WERI-Rb-1 (cell line): ENCODE measurements around the gene GRIK4.
"Not testable (repeated sequence)": the region's sequence is repeated elsewhere in the genome, so short reads cannot be mapped to it uniquely, and the experiment has no call there.

ENCODE experiments used
- DNase-seq: peaks from one replicate; pipeline ENCODE4 v3.0.0-alpha.2; 2020
- H3K27ac ChIP-seq: fragments of 250-450 bp; sonication (Bioruptor Pico); 2 replicates; pipeline ENCODE4 v1.5.1; 2020; ENCODE audit warnings: mild to moderate bottlenecking, moderate library complexity
- H3K27me3 ChIP-seq: fragments of 250-450 bp; sonication (Bioruptor Pico); 2 replicates; pipeline ENCODE4 v1.5.1; 2021; ENCODE audit warnings: mild to moderate bottlenecking, low read depth, moderate library complexity; ENCODE audit not compliant: insufficient read depth, severe bottlenecking
- H3K36me3 ChIP-seq: fragments of 250-450 bp; sonication (Bioruptor Pico); 2 replicates; pipeline ENCODE4 v1.5.1; 2020; ENCODE audit warnings: mild to moderate bottlenecking, moderate library complexity
- H3K4me3 ChIP-seq: 2 replicates; pipeline ENCODE4 v1.5.1; 2011; ENCODE audit warnings: low read depth, mild to moderate bottlenecking, control low read depth, low read length
- H3K9me3 ChIP-seq: fragments of 250-450 bp; sonication (Bioruptor Pico); 2 replicates; pipeline ENCODE4 v1.5.1; 2021; ENCODE audit warnings: mild to moderate bottlenecking, moderate library complexity; ENCODE audit not compliant: severe bottlenecking
- CTCF ChIP-seq: IDR thresholded peaks from 2 replicates; pipeline ENCODE4 v1.5.1; 2011; ENCODE audit warnings: low read depth, mild to moderate bottlenecking, control low read depth, inconsistent platforms, low read length

The GRIK4 gene

DNA sequence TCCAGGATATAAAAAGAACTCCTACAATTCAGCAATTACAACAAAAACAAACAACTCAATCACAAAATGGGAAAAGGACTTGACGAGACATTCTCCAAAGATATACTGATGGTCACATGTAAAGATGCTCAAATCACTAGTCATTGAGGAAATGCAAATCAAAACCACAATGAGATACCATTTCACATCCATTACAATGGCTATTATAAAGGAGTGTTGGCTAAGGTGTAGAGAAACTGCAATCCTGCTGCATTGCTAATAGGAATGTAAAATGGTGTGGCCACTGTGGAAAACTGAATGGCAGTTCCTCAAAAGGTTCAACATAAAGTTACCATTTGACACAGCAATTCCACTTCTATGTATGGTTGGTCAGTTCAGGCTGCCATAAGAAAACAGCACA is 500.5 kb downstream of the GRIK4 start:
- Histone ChIP-seq H3K9me3 (no peaks in the 10 kb centered on the region), H3K27ac (no peak overlapping the region), H3K36me3 (no peaks in the 10 kb centered on the region), H3K4me3 (no peak overlapping the region), H3K27me3 (no peaks in the 10 kb centered on the region)
- no peak for TF ChIP-seq CTCF
- no peak for DNase-seq

DNA sequence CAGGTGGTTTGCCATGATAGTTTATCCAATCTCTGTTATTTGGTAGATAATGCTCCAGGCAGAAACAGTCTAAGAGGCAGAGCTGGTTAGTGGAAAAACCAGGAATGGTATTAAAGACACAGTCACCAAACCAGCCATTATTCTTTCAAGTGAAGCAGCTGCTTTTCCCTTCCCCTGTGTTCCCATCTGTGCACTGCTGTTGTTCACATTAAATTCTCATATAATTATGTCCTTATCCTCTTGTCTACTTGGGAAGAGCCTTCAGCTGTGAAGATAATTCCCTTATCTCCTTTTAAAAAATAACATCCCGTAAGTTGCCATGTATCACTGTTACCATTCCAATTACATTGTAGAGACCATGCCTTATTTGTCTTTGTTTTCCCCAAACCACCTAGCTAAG is 507.2 kb downstream of the GRIK4 start:
- H3K36me3 ChIP-seq = no peaks in the 10 kb centered on the region
- peak overlapping the region; percentile 31; the same call in 1 of the 2 replicates for H3K27ac ChIP-seq
- TF ChIP-seq CTCF = no peak
- H3K9me3 ChIP-seq = no peaks in the 10 kb centered on the region
- H3K27me3 ChIP-seq = no peaks in the 10 kb centered on the region
- peak; percentile 27 for DNase-seq
- no peak overlapping the region for H3K4me3 ChIP-seq

DNA sequence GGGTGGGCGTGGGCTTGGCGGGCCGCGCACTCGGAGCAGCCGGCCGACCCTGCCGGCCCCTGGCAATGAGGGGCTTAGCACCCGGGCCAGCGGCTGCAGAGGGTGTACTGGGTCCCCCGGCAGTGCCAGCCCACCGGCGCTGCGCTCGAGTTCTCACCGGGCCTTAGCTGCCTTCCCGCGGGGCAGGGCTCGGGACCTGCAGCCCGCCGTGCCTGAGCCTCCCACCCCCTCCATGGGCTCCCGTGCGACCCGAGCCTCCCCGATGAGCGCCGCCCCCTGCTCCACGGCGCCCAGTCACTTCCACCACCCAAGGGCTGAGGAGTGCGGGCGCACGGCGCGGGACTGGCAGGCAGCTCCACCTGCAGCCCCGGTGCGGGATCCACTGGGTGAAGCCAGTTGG is 510.2 kb downstream of the GRIK4 start:
- H3K4me3 ChIP-seq, H3K9me3 ChIP-seq, H3K27ac ChIP-seq, DNase-seq, H3K27me3 ChIP-seq, H3K36me3 ChIP-seq: not testable (repeated sequence)

GRCh38 chr11:121023848-121024751 is 512.6 kb downstream of the GRIK4 start, which contains the start of gene TBCEL:
Gene TBCEL, plus strand, starts transcription at chr11:121024102. Its CDS starts 21,589 bp downstream, at chr11:121045691.
- no peak for TF ChIP-seq CTCF
- DNase-seq = peak; percentile 96
- no peaks in the 10 kb centered on the region for H3K27me3 ChIP-seq
- no peaks in the 10 kb centered on the region for H3K36me3 ChIP-seq
- peak within 1 kb of the TSS; percentile 76 for H3K27ac ChIP-seq
- H3K4me3 ChIP-seq = peak within 1 kb of the TSS; percentile 91
- H3K9me3 ChIP-seq = no peaks in the 10 kb centered on the region

GRCh38 chr11:121024989-121025388 is 513.4 kb downstream of the GRIK4 start:
- no peak for DNase-seq
- peak overlapping the region; percentile 91; the same call in 1 of the 2 replicates for H3K4me3 ChIP-seq
- TF ChIP-seq CTCF = no peak
- no peaks in the 10 kb centered on the region for H3K36me3 ChIP-seq
- H3K27ac ChIP-seq = no peak overlapping the region
- H3K9me3 ChIP-seq = no peaks in the 10 kb centered on the region
- no peaks in the 10 kb centered on the region for H3K27me3 ChIP-seq

DNA sequence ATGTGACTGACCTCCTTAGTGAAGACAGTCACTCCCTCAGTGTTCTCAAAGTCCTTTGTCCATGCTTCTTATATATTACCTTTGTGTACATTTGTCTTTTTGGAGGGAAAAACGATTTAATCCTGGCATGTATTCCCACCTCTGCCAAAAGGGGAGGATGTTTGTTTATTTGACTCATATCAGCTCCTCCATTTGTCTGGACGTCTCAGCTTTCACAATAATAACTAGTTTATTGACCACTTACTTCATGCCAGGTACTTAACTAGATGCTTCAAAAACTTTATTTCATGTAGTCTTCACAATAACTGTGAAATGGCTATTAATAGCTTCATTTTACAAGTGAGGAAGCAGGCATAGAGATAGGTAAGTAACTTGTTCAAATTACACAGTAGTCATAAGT is 517.6 kb downstream of the GRIK4 start:
- Histone ChIP-seq H3K36me3 (no peaks in the 10 kb centered on the region), H3K27me3 (no peaks in the 10 kb centered on the region), H3K27ac (no peak overlapping the region), H3K9me3 (no peaks in the 10 kb centered on the region), H3K4me3 (no peak overlapping the region)
- no peak for DNase-seq
- TF ChIP-seq CTCF = no peak
